IMR-90 (cell line): ENCODE data around the gene FIBCD1.

ENCODE experiments used
- CTCF ChIP-seq: conservative IDR thresholded peaks from 2 replicates; pipeline ENCODE4 v1.5.1; 2012; ENCODE audit warnings: mild to moderate bottlenecking, low read depth, low read length, improper control_type of control experiment
- MAFK ChIP-seq: IDR thresholded peaks from 2 replicates; pipeline ENCODE4 v1.6.1; 2012; ENCODE audit warnings: low read depth, low read length, improper control_type of control experiment
- MAZ ChIP-seq: IDR thresholded peaks from 2 replicates; pipeline ENCODE4 v1.6.1; 2012; ENCODE audit warnings: low read depth, mild to moderate bottlenecking, low read length, improper control_type of control experiment, moderate library complexity, borderline replicate concordance
- MXI1 ChIP-seq: IDR thresholded peaks from 2 replicates; pipeline ENCODE4 v1.6.1; 2012; ENCODE audit warnings: low read depth, mild to moderate bottlenecking, low read length, moderate library complexity, borderline replicate concordance
- POLR2A ChIP-seq: IDR thresholded peaks from 2 replicates; pipeline ENCODE4 v1.6.1; 2012; ENCODE audit warnings: mild to moderate bottlenecking, low read depth, low read length
- RCOR1 ChIP-seq: IDR thresholded peaks from 2 replicates; pipeline ENCODE4 v1.6.1; 2012; ENCODE audit warnings: mild to moderate bottlenecking, low read length, improper control_type of control experiment; ENCODE audit not compliant: insufficient replicate concordance

DNA sequence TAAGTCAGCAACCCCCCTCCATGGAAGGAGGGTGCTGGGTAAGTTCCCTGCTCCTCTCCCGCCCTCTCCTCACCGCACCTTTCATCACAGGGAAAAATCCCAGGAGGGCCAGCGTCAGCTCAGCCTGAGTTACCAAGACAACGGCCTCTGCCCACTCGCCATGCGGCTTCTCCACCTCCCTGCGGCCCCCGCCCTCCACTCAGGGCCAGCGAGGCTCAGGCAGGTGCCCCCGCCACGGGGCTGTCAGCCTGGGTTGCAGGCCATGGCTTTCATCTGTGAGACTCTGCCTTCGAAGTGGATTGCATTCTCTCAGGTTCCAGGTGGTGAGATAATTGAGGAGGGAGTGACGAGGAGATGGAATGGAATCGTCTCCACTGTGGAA lies 42.7 kb upstream of the FIBCD1 start:
- no peak for TF ChIP-seq POLR2A
- no peak for TF ChIP-seq CTCF
- TF ChIP-seq RCOR1 = no peak
- TF ChIP-seq MAZ = no peak
- TF ChIP-seq MXI1 = no peak
- no peak for TF ChIP-seq MAFK
